Cardiac fibroblast (primary cell): ENCODE measurements around the gene NSMCE1.
A peak's percentile ranks its signal among the peaks of the same experiment; 100 is the strongest.

Experiments
- DNase-seq, 2 donors: peaks; one replicate each; pipeline versions ENCODE4 v3.0.0 to v3.0.0-alpha.2; 2010; ENCODE audit warnings: low read depth in 2 of 2
- H3K4me3 ChIP-seq, 2 donors: replicated peaks in 1 of 2; 1 replicate in 1 of 2; 2 replicates in 1 of 2; pipeline ENCODE4 v1.5.1; 2011; ENCODE audit warnings: low read depth in 2 of 2, low read length in 2 of 2, mild to moderate bottlenecking in 2 of 2, moderate library complexity in 1 of 2
- TF ChIP-seq, protein P1 (sequence below): IDR thresholded peaks from one replicate; pipeline ENCODE4 v1.5.1; 2011; ENCODE audit warnings: low read depth, mild to moderate bottlenecking, low read length, inconsistent platforms

The NSMCE1 gene

DNA sequence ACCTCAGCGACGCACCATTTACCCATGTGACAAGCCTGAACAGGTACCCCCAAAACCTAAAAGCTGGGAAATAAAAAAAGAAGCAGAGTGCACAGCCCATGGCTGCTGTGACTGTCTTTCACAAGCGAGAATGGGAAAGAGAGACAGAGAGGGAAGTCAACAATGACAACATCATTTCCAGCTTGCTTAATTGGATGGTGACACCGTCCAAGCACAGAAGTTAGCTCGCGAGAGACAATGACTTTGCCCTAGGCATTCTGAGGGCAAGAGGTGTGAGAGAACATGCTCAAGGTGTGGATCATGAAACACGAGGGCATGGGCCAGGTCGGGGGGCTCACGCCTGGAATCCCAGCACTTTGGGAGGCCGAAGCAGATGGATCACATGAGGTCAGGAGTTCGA lies 19.3 kb upstream of the NSMCE1 start:
- H3K4me3 ChIP-seq: no peak overlapping the region
- no peak for DNase-seq
- TF ChIP-seq, protein P1, sequence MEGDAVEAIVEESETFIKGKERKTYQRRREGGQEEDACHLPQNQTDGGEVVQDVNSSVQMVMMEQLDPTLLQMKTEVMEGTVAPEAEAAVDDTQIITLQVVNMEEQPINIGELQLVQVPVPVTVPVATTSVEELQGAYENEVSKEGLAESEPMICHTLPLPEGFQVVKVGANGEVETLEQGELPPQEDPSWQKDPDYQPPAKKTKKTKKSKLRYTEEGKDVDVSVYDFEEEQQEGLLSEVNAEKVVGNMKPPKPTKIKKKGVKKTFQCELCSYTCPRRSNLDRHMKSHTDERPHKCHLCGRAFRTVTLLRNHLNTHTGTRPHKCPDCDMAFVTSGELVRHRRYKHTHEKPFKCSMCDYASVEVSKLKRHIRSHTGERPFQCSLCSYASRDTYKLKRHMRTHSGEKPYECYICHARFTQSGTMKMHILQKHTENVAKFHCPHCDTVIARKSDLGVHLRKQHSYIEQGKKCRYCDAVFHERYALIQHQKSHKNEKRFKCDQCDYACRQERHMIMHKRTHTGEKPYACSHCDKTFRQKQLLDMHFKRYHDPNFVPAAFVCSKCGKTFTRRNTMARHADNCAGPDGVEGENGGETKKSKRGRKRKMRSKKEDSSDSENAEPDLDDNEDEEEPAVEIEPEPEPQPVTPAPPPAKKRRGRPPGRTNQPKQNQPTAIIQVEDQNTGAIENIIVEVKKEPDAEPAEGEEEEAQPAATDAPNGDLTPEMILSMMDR: no peak

DNA sequence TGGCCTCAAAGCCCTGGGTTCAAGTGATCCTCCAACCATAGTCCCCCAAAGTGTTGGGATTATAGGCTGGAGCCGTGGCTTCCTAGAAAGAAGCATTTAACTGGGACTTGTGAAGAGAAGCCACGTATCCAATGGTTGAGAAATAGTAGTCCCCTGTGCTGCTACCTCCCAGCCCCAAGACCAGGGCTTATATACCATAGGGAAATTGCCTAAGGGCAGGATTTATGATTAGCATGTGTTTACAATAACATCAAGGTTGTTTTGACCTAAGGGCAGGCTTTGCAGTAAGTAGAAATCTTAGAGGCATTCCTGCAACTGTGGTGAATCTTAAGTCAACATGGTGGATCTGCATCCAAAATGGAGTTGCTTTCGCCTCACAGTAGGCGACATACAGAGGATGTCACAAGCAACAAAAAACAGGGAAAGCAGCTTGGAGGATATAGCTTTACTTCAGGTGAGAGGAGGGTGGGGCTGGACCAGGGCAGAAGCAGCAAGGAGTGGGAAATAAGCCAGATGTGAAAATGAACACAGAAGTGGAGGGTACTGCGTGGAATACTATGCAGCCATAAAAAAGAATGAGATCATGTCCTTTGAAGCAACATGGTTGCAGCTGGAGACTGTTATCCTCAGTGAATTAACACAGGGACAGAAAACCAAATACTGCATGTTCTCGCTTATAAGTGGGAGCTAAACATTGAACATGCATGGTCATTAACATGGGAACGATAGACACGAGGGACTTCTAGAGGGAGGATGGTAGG lies 18.7 kb upstream of the NSMCE1 start:
- TF ChIP-seq, protein P1: no peak
- DNase-seq: no peak
- no peak overlapping the region for H3K4me3 ChIP-seq

GRCh38 chr16:27286451-27286850 lies 17.9 kb upstream of the NSMCE1 start:
- TF ChIP-seq, protein P1: no peak
- no peak overlapping the region for H3K4me3 ChIP-seq
- DNase-seq: peak; percentile 94 to 97

- TF ChIP-seq, protein P1: no peak
- peak in 1 of 2 donors; percentile 36 for DNase-seq
Measured at GRCh38 chr16:27285676-27286196, 17.2 kb upstream of the NSMCE1 start.

GRCh38 chr16:27284865-27285675 lies 16.5 kb upstream of the NSMCE1 start:
- no peak overlapping the region for H3K4me3 ChIP-seq
- TF ChIP-seq, protein P1: no peak
- DNase-seq: no peak

More at GRCh38 chr16:27285676-27286196, 17.2 kb upstream of the NSMCE1 start:
- no peak overlapping the region for H3K4me3 ChIP-seq

DNA sequence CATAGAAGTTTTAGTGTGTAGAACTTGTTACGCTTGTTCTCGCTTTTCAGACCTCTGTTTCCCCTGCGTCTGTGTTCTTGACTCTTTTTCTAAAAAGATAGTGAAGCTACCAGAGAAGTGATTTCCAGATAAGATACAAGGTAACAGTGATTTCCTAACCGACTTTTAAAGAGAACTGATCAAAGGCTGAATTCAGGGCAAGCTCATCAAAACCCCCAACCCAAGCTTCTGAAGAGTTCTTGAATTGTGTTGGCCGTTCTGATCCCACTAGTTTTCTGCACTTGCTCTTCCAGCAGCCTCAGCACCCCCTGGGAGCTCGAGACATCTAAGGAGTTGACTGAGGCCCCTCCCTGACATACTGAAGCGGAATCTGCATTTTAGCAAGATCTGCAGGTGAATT lies 12.7 kb upstream of the NSMCE1 start:
- TF ChIP-seq, protein P1: no peak
- no peak overlapping the region for H3K4me3 ChIP-seq
- no peak for DNase-seq
